DOHH2 (cell line): ENCODE measurements around the gene SCAPER.

Experiments
- H3F3A ChIP-seq: fragments of 200-600 bp; sonication (generic), shearing (Covaris generic); 2 replicates; pipeline ENCODE4 v1.6.0; 2016; ENCODE audit warnings: antibody characterized with exemption, mild to moderate bottlenecking; ENCODE audit not compliant: control insufficient read depth, insufficient read depth
- H3K27ac ChIP-seq: fragments of 200-600 bp; sonication (generic); 2 replicates; pipeline ENCODE4 v1.5.1; 2014; ENCODE audit warnings: low read depth, mild to moderate bottlenecking, low read length, moderate library complexity
- H3K27me3 ChIP-seq: fragments of 200-600 bp; sonication (generic); 2 replicates; pipeline ENCODE4 v1.6.1; 2014; ENCODE audit warnings: mild to moderate bottlenecking, low read length, mixed read lengths; ENCODE audit not compliant: control insufficient read depth
- H3K36me3 ChIP-seq: fragments of 200-600 bp; sonication (generic); 2 replicates; pipeline ENCODE4 v1.6.1; 2014; ENCODE audit warnings: mild to moderate bottlenecking, low read length, moderate library complexity, mixed read lengths; ENCODE audit not compliant: control insufficient read depth
- H3K4me1 ChIP-seq: fragments of 200-600 bp; sonication (generic); 2 replicates; pipeline ENCODE4 v1.6.1; 2014; ENCODE audit warnings: mild to moderate bottlenecking, low read length, mixed read lengths; ENCODE audit not compliant: control insufficient read depth
- H3K4me2 ChIP-seq: fragments of 200-600 bp; sonication (generic); 2 replicates; pipeline ENCODE4 v1.6.0; 2014; ENCODE audit warnings: mild to moderate bottlenecking, low read length, moderate library complexity
- H3K4me3 ChIP-seq: fragments of 200-600 bp; sonication (generic); 2 replicates; pipeline ENCODE4 v1.5.1; 2014; ENCODE audit warnings: mild to moderate bottlenecking, low read length, mixed read lengths
- H3K79me2 ChIP-seq: fragments of 200-600 bp; sonication (generic); 2 replicates; pipeline ENCODE4 v1.6.1; 2014; ENCODE audit warnings: mild to moderate bottlenecking, low read length, mixed read lengths; ENCODE audit not compliant: control insufficient read depth
- H3K9me2 ChIP-seq: fragments of 200-600 bp; sonication (generic); replicated peaks from 2 replicates; pipeline ENCODE4 v1.6.1; 2014; ENCODE audit warnings: mild to moderate bottlenecking, low read length, mixed read lengths; ENCODE audit not compliant: control insufficient read depth
- H3K9me3 ChIP-seq: fragments of 200-600 bp; sonication (generic); 2 replicates; pipeline ENCODE4 v1.6.1; 2014; ENCODE audit warnings: antibody characterized with exemption, low read length, mixed read lengths; ENCODE audit not compliant: control insufficient read depth, insufficient read depth
- H4K20me1 ChIP-seq: fragments of 200-600 bp; sonication (generic); 2 replicates; pipeline ENCODE4 v1.6.0; 2014; ENCODE audit warnings: low read depth, mild to moderate bottlenecking, antibody characterized with exemption, low read length, moderate library complexity; ENCODE audit not compliant: control insufficient read depth, insufficient read depth
- EZH2phosphoT487 ChIP-seq: fragments of 200-600 bp; sonication (generic); IDR thresholded peaks from 2 replicates; pipeline ENCODE4 v1.6.1; 2017; ENCODE audit warnings: borderline replicate concordance, mild to moderate bottlenecking, antibody characterized with exemption, low read length, moderate library complexity, mixed read lengths
- TF ChIP-seq, protein P1 (sequence below): fragments of 200-600 bp; sonication (generic); IDR thresholded peaks from one replicate; pipeline ENCODE4 v1.5.1; 2014; ENCODE audit warnings: antibody characterized with exemption, mild to moderate bottlenecking, low read depth, low read length; ENCODE audit not compliant: poor library complexity, severe bottlenecking

The SCAPER gene

DNA sequence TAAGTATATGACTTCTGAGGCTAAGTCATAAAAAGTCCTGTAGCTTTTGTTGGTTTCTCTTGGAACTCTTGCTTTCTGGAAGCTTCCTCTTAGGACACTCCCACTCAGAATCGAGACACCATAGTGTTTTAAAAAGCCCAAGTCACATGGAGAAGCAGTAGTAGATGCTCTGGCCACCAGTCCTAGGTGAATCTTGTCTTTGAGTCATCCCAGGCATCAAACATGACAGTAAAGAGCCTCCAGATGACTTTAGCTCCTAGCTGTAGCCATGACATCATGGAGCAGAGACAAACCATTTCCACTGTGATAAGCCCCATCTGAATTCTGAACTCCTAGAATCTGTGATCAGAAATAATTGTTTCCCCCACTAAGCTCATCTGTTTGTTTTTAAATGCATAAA is 526.4 kb downstream of the SCAPER start:
- Histone ChIP-seq H3K27me3 (no peaks in the 10 kb centered on the region), H3F3A (no peaks in the 10 kb centered on the region), H3K4me3 (no peak overlapping the region), H3K4me1 (no peaks in the 10 kb centered on the region), H3K9me3 (no peaks in the 10 kb centered on the region), H3K79me2 (no peaks in the 10 kb centered on the region), H3K27ac (no peak overlapping the region), H3K9me2 (no peaks in the 10 kb centered on the region), H3K36me3 (no peaks in the 10 kb centered on the region), H3K4me2 (no peak overlapping the region), H4K20me1 (no peaks in the 10 kb centered on the region)
- TF ChIP-seq, protein P1, sequence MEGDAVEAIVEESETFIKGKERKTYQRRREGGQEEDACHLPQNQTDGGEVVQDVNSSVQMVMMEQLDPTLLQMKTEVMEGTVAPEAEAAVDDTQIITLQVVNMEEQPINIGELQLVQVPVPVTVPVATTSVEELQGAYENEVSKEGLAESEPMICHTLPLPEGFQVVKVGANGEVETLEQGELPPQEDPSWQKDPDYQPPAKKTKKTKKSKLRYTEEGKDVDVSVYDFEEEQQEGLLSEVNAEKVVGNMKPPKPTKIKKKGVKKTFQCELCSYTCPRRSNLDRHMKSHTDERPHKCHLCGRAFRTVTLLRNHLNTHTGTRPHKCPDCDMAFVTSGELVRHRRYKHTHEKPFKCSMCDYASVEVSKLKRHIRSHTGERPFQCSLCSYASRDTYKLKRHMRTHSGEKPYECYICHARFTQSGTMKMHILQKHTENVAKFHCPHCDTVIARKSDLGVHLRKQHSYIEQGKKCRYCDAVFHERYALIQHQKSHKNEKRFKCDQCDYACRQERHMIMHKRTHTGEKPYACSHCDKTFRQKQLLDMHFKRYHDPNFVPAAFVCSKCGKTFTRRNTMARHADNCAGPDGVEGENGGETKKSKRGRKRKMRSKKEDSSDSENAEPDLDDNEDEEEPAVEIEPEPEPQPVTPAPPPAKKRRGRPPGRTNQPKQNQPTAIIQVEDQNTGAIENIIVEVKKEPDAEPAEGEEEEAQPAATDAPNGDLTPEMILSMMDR: no peak
- TF ChIP-seq EZH2phosphoT487: no peak

DNA sequence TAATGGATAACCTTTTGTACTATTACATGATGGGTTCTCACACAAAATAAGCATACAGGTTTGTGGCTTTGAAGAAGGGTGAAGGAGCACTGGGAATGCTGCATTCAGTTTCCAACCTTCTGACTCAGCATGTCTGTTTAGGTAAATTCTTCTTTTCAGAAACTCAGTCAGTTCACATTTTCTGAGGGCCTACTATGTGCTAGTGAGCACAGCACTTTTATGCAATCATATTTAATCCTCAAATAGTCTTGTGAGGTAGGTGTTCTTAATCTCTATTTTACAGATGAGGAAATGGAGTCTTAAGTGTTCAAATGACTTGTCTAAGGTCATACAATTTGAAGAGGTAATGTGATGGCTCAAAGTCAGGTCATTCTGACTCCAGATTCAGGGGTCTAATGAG is 527.4 kb downstream of the SCAPER start:
- no peaks in the 10 kb centered on the region for H3K79me2 ChIP-seq
- H3F3A ChIP-seq: no peaks in the 10 kb centered on the region
- H3K4me3 ChIP-seq: no peak overlapping the region
- H3K9me2 ChIP-seq: no peaks in the 10 kb centered on the region
- no peaks in the 10 kb centered on the region for H3K9me3 ChIP-seq
- no peak overlapping the region for H3K27ac ChIP-seq
- no peaks in the 10 kb centered on the region for H3K27me3 ChIP-seq
- H4K20me1 ChIP-seq: no peaks in the 10 kb centered on the region
- no peaks in the 10 kb centered on the region for H3K4me1 ChIP-seq
- no peaks in the 10 kb centered on the region for H3K36me3 ChIP-seq
- H3K4me2 ChIP-seq: no peak overlapping the region
- no peak for TF ChIP-seq EZH2phosphoT487
- TF ChIP-seq, protein P1: no peak

DNA sequence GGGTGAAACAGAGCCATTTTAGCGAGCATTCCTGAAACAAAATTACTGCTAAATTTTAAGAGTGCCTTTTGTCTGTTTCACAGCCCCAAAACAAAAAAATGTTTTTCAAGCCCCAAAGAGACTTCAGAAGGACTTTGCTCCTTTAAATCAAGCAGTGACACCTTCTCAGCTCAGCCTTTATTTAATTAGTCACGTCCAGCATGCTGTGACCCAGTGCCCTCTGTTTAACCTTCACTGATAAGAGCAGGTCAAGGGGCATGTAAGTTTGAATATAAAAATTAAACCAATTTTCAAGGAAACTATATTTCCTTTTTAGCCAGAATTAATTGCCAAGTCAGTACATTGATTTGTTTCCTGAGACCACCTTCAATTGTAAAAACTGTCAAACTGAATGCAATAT is 527.9 kb downstream of the SCAPER start:
- no peak overlapping the region for H3K4me2 ChIP-seq
- no peaks in the 10 kb centered on the region for H3K79me2 ChIP-seq
- H4K20me1 ChIP-seq: no peaks in the 10 kb centered on the region
- H3F3A ChIP-seq: no peaks in the 10 kb centered on the region
- H3K4me3 ChIP-seq: no peak overlapping the region
- no peaks in the 10 kb centered on the region for H3K9me2 ChIP-seq
- H3K27ac ChIP-seq: no peak overlapping the region
- TF ChIP-seq EZH2phosphoT487: no peak
- no peaks in the 10 kb centered on the region for H3K9me3 ChIP-seq
- no peaks in the 10 kb centered on the region for H3K27me3 ChIP-seq
- no peaks in the 10 kb centered on the region for H3K4me1 ChIP-seq
- H3K36me3 ChIP-seq: no peaks in the 10 kb centered on the region

DNA sequence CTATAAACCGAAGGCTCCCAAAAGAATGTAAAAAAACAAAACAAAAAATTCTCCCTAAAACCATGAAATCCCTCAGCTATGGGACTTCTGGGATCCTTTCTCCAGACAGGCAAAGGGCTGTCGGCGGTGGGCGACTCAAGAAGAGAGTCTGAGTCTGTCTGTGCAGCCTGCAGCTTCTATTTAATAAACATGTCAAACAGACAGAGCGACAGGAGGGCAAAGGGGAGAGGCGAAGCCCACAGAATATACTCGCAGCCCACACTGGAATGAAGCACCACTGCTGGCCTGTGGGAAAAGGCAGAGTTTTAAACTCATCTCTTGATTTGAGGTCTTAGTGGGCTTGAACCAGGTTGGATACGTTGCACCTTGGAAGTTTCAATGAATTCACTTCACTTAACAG is 528.3 kb downstream of the SCAPER start:
- Histone ChIP-seq H3K9me2 (no peaks in the 10 kb centered on the region), H3K9me3 (no peaks in the 10 kb centered on the region), H3K4me3 (no peak overlapping the region), H3K79me2 (no peaks in the 10 kb centered on the region), H3K4me1 (no peaks in the 10 kb centered on the region), H4K20me1 (no peaks in the 10 kb centered on the region), H3K27me3 (no peaks in the 10 kb centered on the region), H3K27ac (no peak overlapping the region), H3K4me2 (no peak overlapping the region), H3F3A (no peaks in the 10 kb centered on the region), H3K36me3 (no peaks in the 10 kb centered on the region)
- TF ChIP-seq, protein P1: no peak
- no peak for TF ChIP-seq EZH2phosphoT487
